WERI-Rb-1 (cell line): ENCODE results near the gene CECR2.
A peak's percentile ranks its signal among the peaks of the same experiment; 100 is the strongest.

Experiments used
- DNase-seq: peaks from one replicate; pipeline ENCODE4 v3.0.0-alpha.2; 2020
- H3K27ac ChIP-seq: fragments of 250-450 bp; sonication (Bioruptor Pico); 2 replicates; pipeline ENCODE4 v1.5.1; 2020; ENCODE audit warnings: mild to moderate bottlenecking, moderate library complexity
- H3K27me3 ChIP-seq: fragments of 250-450 bp; sonication (Bioruptor Pico); 2 replicates; pipeline ENCODE4 v1.5.1; 2021; ENCODE audit warnings: mild to moderate bottlenecking, low read depth, moderate library complexity; ENCODE audit not compliant: insufficient read depth, severe bottlenecking
- H3K36me3 ChIP-seq: fragments of 250-450 bp; sonication (Bioruptor Pico); 2 replicates; pipeline ENCODE4 v1.5.1; 2020; ENCODE audit warnings: mild to moderate bottlenecking, moderate library complexity
- H3K4me3 ChIP-seq: 2 replicates; pipeline ENCODE4 v1.5.1; 2011; ENCODE audit warnings: low read depth, mild to moderate bottlenecking, control low read depth, low read length
- H3K9me3 ChIP-seq: fragments of 250-450 bp; sonication (Bioruptor Pico); 2 replicates; pipeline ENCODE4 v1.5.1; 2021; ENCODE audit warnings: mild to moderate bottlenecking, moderate library complexity; ENCODE audit not compliant: severe bottlenecking
- TF ChIP-seq, protein P1 (sequence below): IDR thresholded peaks from 2 replicates; pipeline ENCODE4 v1.5.1; 2011; ENCODE audit warnings: low read depth, mild to moderate bottlenecking, control low read depth, inconsistent platforms, low read length

CECR2 gene

DNA sequence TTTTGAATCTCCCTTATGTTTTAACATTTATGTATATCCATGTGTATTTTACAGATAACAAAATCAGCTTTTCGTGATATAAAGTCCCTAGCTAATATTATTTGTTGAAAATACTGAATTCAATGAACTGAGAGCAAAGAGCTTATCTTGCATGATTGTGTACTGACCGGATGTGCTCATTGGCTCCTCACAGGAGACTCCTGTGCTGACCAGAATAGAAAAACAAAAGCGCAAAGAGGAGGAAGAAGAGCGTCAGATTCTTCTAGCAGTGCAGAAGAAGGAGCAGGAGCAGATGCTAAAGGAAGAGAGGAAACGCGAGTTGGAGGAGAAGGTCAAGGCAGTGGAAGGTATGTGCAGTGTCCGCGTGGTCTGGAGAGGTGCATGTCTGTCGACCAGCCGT is 154.7 kb downstream of the CECR2 start:
- Histone ChIP-seq H3K9me3 (no peaks in the 10 kb centered on the region), H3K27me3 (no peaks in the 10 kb centered on the region), H3K4me3 (no peak overlapping the region), H3K27ac (no peak overlapping the region), H3K36me3 (no peaks in the 10 kb centered on the region)
- DNase-seq, result no peak
- TF ChIP-seq, protein P1, sequence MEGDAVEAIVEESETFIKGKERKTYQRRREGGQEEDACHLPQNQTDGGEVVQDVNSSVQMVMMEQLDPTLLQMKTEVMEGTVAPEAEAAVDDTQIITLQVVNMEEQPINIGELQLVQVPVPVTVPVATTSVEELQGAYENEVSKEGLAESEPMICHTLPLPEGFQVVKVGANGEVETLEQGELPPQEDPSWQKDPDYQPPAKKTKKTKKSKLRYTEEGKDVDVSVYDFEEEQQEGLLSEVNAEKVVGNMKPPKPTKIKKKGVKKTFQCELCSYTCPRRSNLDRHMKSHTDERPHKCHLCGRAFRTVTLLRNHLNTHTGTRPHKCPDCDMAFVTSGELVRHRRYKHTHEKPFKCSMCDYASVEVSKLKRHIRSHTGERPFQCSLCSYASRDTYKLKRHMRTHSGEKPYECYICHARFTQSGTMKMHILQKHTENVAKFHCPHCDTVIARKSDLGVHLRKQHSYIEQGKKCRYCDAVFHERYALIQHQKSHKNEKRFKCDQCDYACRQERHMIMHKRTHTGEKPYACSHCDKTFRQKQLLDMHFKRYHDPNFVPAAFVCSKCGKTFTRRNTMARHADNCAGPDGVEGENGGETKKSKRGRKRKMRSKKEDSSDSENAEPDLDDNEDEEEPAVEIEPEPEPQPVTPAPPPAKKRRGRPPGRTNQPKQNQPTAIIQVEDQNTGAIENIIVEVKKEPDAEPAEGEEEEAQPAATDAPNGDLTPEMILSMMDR, result no peak

DNA sequence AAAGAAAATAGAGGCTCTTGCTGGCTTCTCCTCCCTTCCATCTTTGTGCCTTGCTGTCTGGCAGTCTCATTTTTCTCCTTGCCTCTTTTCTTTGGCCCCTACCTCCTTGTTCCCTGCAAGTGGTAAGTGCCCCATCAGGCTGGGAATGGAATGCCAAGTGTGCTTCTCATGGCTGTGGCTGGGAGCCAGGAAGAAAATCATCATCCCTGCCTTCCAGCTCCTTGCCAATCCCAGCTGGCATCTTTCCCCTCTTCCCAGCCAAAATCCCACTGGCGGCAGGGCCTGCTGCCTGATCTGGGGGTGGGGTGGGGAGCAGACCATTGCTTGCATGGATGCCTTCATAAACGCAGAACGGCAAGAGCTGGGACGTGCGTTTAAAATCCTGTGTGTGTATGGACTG is 167.0 kb downstream of the CECR2 start:
- Histone ChIP-seq H3K27me3 (no peaks in the 10 kb centered on the region), H3K4me3 (no peak overlapping the region), H3K9me3 (no peaks in the 10 kb centered on the region), H3K27ac (no peak overlapping the region), H3K36me3 (no peaks in the 10 kb centered on the region)
- no peak for DNase-seq
- TF ChIP-seq, protein P1, result no peak

DNA sequence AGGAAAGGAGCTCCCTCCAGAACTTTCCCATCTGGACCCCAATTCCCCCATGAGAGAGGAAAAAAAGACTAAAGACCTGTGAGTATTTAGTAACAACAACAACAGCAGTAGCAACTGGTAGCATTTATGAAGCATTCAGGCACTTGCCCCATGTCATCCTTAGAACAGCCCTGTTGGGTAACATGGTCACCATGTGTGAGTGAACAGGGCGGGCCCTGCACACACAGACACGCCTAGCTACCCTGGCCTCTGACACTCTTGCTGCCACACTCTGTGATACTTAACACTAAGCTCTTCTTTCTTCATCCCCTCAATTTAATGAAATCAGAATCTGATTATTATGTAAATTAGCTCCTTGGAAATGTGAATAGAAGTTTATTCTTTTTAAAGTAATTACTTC is 167.9 kb downstream of the CECR2 start:
- no peak overlapping the region for H3K4me3 ChIP-seq
- DNase-seq, result no peak
- no peaks in the 10 kb centered on the region for H3K36me3 ChIP-seq
- H3K9me3 ChIP-seq, result no peaks in the 10 kb centered on the region
- TF ChIP-seq, protein P1, result no peak
- no peaks in the 10 kb centered on the region for H3K27me3 ChIP-seq
- no peak overlapping the region for H3K27ac ChIP-seq

DNA sequence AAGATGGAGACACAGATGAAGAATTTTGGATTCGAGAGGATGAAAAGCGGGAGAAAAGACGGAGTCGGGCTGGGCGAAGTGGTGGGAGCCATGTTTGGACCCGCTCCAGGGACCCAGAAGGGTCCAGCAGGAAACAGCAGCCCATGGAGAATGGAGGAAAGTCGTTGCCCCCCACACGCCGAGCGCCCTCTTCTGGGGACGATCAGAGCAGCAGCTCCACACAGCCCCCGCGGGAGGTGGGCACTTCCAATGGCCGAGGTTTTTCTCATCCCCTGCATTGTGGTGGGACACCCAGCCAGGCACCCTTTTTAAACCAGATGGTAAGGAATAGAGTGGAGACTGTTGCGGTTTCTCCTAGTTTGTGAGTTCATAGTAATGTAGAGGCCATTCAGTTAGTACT is 171.2 kb downstream of the CECR2 start:
- Histone ChIP-seq H3K36me3 (no peaks in the 10 kb centered on the region), H3K27me3 (no peaks in the 10 kb centered on the region), H3K27ac (no peak overlapping the region), H3K4me3 (no peak overlapping the region), H3K9me3 (no peaks in the 10 kb centered on the region)
- DNase-seq, result no peak
- TF ChIP-seq, protein P1, result peak; percentile 45

DNA sequence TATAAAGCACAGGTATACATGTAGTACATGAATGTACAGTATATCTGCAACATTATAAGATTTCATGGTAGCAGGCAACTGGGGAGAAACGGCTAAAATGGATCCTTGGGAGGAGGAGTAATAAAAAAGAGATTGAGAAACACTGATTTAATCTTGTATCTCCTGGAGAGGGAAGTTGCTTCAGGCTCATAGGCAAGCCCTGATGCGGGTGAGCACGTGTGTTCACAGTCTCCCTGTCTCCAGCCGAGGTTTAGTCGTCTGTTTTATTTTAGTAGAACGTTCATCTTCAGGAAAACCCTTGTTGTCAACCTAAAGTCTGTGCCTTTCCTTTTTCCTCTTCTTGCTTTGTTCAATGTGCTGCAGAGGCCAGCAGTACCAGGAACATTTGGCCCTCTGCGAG is 172.2 kb downstream of the CECR2 start:
- no peak for DNase-seq
- H3K36me3 ChIP-seq, result no peaks in the 10 kb centered on the region
- no peaks in the 10 kb centered on the region for H3K9me3 ChIP-seq
- H3K4me3 ChIP-seq, result no peak overlapping the region
- no peaks in the 10 kb centered on the region for H3K27me3 ChIP-seq
- no peak overlapping the region for H3K27ac ChIP-seq
- TF ChIP-seq, protein P1, result no peak

DNA sequence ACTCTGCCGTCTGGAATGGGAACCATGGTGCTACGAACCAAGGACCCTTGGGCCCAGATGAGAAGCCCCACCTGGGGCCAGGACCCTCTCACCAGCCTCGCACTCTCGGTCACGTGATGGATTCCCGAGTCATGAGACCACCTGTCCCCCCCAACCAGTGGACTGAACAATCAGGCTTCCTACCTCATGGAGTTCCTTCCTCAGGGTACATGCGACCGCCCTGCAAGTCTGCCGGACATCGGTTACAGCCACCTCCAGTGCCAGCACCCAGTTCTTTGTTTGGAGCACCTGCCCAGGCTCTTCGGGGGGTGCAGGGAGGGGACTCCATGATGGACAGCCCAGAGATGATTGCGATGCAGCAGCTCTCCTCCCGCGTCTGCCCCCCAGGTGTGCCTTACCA is 173.2 kb downstream of the CECR2 start:
- TF ChIP-seq, protein P1, result no peak
- Histone ChIP-seq H3K36me3 (no peaks in the 10 kb centered on the region), H3K9me3 (no peaks in the 10 kb centered on the region), H3K4me3 (no peak overlapping the region), H3K27ac (no peak overlapping the region), H3K27me3 (no peaks in the 10 kb centered on the region)
- DNase-seq, result no peak
